GM19372 (cell line): ENCODE data around the gene PKP4.

Source experiments
- ATAC-seq: cut with Tn5 transposase; IDR thresholded peaks from one replicate; pipeline ENCODE4 v1.9.1; 2021; ENCODE audit warnings: mild to moderate bottlenecking, low read depth, moderate library complexity; ENCODE audit not compliant: unreplicated experiment

The PKP4 gene

DNA sequence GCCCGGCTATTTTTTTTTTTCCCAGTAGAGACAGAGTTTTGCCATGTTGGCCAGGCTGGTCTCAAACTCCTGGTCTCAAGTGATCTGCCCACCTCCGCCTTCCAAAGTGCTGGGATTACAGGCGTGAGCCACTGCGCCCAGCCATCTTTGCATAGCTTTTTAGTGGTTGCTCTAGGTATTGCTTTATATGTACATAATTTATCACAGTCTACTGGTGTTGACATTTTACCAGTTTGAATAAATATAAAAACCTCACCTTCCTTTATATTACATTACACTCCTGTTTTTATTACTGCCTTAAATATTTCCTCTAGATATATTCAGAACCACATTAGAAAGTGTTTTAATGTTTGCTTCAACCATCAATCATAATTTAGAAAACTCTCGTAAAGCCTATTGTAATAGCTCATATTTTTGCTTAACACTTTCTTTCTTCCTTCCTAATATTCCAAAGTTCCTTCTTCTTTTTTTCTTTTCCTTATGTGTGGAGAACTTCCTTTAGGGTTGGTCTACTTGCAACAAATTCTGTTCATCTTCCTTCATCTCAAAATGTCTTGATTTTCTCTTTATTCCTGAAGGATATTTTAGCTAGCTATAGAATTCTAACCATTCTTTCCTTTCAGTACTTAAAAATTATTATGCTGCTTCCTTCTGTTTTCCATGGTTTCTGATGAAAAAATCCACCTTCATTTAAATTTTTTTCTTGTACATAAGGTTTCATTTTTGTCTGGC, 256.2 kb downstream of the PKP4 start:
- no peak for ATAC-seq

DNA sequence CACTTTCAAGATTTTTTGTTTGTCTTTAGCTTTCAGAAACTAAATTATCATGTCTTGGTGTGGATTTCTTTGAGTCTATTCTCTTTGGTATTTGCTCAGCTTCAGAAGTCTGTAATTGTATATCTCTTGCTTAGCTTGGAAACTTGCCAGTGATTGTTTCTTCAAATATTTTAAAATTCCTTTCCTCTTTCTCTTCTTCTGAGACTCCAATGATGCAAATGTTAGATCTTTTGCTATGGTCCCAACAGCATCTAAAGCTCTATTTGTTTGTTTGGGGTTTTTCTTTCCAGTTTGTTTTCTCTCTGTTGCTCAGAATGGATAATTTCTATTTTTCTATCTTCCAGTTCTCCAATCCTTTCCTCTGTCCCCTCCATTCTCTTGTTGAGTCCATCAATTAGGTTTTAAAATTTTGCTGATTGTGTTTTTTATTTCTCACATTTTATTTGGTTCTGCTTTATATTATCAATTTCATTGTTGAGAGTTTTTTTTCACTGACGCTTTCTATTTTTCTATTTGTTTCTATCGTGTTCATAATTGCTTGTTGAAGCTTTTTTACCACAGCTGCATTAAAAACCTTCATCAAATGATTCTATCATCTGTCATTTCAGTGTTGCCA, 256.9 kb downstream of the PKP4 start:
- ATAC-seq: no peak

DNA sequence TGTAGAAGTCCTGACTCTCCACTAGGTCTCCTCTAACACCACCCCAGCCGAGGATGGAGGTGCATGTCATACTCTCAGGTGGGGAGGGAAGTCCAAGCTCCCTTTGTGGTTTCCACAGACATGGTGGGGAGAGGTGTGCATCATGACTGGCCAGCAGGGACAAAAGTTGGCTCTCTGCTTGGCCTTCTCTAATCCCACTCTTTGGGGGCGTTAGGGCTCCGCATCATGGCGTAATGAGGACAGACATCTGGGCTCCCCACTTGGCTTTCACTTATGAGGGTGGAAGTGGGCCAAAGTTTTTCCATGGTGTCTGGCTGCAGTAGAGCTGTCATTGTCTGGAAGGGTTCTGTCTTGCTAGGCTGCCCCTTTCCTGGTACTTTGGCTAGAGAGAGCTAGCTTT, 257.7 kb downstream of the PKP4 start:
- no peak for ATAC-seq

DNA sequence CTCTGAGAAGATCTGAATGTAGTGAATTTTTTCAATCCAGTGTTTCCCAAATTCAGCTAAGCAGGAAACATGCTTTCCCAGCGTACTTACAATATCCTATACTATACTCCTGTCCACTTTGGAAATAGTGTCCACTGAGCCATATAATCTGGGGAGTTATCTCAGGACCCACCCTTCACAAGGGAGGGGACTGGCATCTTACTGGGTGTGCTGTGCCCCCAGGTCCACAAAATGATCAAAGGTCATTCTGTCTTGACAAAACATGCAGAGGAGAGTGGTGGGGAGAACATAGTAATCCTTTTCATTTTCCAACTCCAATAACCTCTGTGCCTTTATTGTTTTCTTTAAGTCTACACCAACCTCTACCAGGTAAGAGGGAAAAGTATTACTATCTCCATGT, 258.6 kb downstream of the PKP4 start:
- no peak for ATAC-seq

DNA sequence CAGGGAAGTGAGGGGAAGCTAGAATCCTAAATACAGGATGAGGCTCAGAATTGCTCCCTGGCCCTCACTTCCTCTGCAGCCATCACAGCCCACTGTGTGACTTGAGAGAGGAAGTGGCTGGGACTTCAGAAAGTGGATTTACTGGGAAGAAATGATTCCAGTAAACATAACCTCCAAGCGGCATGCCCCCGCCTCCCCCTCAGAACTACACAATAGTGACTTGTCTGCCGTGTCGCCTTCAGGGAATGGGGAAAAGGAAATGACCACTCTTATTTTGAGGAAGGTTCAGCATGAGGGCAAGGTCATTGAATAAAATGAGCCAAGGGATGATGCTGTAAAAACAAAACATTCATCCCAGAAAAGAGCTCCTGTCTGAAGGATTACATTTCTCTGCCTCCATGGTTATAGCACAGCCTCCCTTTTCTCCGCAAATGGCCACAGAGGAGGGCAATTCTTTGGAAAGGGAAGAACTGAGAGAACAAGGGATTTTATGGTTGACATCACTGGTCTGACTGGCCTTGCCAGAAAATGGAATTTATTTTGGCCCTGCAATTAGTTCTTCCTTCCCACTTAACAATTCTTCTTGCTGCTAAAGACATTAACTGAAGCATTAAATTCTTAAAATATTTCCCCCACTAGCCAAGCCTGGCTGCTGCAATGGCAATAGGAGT, 259.5 kb downstream of the PKP4 start:
- no peak for ATAC-seq

DNA sequence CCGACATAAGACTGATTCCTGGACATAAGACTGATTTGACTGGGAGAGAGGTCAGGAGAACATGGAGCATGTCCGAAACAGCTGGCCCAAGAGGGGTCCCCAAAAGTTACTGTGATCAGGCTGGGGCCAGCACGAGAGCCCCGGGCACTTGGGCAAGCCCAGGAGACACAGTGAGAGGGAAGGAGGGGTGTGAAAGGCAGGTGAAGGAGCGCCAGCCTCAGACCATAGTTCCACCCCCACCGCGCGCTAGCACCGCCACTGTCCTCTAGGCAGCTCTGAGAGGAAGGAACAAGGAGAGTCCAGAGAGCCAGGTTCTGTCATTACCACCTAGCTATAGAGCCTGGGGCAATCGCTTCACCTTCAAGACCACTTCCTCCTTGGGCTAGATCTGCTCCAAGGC, 260.2 kb downstream of the PKP4 start:
- ATAC-seq: no peak

DNA sequence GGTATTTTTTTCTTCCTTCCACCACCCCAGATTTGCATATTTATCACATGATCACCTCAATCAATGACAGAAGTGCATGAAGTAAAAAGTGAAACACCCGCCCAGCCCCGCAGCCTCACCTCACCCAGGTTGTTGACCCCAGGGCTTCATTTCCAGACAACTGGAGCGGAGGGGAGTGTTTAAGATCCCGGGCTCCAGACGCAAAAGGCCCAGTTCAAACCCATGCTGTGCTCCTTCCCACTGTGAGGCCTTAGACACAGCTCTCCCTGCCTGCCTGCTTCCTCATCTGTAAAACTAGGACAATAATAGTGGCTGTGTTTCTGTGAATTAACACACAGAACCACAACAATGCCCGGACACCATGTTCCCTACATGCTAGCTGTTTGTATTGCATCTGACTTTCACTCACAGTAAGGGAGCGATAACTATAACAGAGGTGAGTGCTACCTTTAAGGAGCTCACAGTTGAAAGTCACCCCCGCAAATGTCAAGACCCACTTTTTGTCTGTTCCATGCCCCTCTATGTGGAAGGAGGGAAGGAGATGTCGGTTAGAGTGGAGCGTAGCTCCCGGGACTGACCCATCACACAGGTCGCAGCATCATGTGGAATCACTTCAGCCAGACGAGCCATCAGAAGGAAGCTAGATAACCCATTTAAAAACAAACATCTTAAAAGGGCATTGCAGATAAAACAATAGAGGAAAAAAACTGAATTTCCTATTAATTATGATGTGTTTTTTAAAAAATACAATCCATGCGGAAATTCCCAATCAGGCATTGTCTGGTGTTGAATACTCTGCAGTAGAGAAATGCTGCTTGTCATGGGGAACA, 260.8 kb downstream of the PKP4 start:
- ATAC-seq: no peak

DNA sequence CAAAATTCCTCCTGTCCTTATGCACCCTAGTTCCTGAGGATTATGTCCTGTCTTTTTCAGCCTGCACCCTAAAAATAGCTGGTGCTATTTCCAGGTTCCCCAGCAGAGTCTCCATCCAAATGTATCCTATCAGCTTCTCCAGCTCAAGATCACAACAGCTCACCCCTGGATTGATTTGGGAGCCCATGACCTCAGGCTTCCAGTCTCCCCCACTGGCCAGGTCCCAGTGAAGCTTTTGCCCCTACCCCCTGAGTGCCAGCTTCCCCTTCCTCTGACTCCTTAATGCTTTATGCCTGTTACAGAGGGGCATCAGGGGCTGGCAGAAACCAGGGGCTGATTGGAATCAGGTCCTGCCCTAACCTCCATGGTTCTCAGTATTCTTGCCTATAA, 261.4 kb downstream of the PKP4 start:
- ATAC-seq: no peak

DNA sequence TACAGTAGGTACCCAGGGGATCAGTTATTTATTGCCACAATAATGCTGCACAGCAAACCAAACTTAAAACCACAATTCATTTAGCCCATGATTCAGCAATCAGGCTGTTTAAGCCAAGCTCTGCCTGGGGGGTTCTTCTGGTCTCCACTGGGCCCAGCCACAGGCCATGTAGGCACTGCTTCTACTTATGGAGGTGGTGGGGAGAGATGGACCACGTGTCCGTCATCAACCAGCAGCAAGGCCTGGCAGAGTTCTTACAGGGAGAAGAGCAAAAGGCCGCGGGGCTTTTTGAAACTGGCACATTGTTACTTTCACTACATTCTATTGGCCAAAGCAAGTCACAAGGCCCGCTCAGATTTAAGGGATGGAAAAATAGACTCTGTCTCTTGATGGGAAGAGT, 262.1 kb downstream of the PKP4 start:
- ATAC-seq: no peak

DNA sequence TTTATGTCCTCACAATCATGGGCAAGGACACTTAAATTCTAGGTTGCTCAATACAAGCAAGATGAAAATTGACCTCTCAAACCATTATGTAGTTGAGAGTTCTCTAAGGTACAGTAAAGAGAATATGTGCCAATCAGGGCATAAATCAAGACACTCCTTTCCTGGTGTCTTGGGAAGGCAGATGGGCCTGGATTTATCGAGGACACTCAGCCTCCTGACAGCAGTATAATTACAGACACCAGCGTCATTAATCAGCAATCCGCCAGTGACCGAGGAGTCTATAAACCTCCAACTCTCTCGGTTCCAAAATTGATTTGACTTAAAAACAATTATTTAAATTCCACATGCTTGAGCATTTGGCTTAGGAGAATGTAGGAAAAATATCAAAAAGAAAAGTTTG, 262.7 kb downstream of the PKP4 start:
- no peak for ATAC-seq

DNA sequence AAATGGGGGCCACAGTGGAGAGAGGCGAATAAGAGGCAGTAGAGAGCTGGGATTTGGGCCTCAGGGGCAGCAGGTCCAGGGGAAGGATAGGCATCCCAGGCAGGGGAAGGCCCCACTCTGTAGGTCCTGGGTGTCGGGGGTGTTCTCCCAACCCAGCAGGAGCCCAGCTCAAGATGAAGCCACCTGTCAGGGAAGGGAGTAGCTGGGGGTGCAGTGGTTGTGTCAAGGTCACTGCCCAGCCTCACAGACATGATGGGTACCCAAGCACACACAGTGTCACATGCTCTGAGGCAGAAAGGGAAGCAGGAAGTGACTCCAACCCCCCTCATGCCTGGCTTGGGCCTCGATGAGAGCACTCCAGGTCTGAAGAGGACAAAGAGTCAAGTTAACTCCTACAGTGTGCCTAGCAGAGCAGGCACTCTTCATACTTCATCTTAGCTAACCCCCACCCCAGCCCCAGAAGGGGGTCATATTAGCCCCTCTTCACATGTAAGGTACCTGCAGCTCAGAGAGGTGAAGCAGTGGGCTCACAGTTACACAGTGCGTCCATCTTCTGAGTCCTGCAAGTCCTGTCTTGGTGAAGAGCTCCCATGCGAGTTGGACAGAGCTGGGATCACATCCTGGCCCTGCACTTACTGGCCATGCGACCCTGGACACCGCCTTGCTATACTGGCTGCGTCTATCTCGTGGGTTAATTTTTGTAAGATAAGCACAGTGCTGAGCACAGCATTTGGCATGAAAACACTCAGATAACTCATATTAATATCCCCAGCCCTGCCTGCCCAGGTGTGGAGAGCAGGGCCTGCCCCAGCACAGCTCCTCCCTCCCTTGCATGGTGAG, 265.7 kb downstream of the PKP4 start:
- no peak for ATAC-seq

DNA sequence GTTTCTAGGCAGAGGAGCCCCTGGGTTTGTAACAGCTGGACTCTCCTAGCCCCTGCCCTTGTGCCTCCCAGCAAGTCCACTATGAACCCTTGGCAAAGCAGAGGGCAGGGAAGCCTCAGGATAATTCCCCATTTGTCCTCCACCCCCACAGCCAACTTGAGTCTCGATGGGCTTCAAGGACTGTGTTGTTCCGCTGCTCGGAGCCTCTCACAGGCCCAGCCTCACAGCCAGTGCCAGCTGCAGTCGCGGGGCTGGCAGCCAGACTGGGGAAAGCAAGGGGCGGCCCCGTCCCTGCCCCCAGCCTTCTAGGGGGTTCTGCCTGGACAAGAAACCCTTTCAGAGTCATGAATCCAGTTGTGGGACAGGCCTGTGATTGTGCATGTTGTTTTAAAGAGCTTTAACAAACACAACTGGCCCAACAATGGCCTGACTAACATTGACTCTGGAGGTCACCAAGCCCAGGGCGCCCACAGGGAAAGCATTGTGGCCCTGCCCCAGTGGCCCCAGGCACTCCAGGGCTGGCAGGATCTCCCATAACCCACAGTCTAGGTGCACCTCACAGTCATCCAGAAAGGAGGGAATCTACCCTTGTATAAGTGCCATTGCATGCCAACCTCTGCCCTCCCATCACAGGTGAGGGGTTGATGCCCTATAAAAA, 266.6 kb downstream of the PKP4 start:
- ATAC-seq: no peak

DNA sequence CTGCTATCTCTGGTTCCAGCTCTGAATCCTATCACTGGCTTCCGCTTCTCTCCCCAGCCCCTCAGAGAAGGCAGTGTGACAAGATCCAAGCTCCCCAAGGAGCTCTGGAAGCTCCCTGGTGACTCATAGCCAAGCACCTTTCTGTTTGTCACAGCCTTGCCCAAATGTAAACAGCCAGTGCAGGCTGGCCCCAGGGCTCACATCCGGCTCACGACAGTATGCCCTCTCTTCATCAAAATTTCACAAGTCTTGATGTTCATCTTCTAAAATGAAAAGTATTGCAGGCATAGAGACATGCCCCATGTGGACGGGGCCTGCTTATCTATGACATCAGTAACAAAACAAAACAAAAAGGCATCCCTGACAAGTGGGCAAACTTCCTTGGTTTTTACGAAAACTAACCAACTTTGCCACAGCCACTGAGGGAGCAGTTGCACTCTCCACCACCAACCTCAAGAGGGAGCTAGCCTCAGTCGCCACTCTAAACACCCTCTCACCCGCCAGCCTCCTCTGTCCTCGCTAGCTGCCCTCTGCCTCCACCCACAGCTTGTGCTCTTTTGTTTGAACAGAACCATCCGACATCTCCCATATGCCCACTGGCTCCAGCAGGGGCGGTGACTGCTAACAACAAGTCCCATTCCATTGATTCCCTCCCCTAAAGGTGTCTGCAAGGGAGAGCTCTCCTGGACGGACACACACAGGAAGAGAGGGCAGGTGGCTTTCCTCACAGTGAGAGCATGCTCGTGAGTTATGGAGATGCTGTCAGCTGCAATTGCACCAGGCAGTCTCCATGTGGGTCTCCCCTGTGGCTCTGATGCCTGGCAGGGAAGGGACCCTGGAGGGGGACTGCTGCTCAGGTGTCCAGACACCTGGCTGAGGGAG, 267.4 kb downstream of the PKP4 start:
- ATAC-seq: no peak

DNA sequence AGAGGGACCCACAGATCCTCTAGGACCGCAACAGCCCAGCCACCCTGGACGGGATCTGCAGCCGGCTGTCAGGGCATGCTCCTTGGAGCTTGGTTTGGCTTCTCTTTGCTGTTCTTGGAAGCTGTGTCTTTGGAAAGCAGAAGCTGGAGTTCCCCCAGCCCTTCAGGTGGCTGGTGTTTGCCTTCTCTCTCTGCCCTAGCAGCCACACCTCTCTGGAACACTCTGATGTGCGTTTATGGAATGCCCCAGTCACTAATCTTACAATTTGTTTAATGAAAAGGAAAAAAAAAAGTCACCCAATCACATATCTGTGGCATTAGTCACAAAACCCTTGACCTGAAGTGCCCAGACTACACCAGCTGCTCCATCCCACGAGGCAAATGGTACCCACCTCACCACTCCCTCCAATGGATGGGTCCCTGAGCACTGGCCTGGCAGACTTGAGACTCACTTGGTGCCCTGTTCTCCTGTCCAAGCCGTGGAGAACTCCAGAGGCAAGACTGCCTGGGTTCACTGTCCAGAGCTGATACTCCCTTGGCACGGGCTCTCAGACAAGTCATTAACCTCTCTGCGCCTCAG, 268.1 kb downstream of the PKP4 start:
- ATAC-seq: no peak

DNA sequence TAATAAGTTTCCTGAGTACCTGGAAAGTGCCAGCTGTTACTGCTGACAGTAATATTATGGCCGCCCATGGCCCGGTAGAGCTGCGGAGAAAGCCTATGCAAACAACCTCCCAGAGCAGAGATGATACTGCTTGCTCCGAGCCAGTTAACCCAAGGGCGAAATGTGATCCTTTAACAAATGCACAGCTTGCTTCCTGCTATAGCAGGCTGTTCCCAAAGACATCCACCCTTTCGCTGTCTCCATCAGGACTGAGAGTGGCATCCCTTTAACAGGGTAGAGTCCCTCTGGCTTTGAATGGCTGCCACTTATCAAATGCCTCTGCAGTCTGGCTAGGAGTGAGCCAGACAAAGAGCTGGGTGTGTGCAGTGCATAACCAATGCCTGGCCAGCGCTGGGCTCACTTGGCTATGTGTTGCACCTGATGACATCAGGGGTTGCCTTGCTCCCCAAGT, 268.7 kb downstream of the PKP4 start:
- no peak for ATAC-seq

DNA sequence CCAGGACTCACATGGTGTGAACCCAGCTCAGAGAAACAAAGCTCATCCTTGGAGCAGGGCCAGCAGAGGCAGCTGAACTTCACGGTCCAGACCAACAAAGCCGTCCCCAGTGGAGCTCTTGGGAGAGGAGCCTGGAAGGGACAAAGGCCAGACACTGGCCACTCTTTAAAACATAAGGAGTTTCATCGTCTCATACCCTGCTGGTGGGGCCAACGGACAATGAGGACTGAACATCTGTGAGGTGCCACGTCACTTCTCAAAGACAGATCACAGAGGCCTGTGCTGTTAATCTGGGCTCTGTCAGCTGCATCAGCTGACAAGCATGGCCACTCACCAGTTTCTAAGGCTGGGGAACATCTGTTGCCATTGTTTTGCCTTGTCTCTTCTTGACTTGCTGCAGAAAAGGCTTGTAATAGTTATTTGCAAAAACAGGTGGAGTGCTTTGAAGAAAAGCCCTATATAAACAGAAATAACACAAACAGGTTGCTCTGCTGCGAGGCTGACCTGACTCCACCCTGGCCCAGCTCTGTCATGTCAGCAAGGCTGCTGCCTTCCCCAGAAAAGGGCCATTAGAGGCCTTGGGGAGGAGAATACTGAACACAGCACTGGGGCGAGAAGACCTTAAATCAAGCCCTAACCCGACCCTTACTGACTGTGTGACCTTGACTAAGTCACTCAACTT, 270.3 kb downstream of the PKP4 start:
- ATAC-seq: no peak

DNA sequence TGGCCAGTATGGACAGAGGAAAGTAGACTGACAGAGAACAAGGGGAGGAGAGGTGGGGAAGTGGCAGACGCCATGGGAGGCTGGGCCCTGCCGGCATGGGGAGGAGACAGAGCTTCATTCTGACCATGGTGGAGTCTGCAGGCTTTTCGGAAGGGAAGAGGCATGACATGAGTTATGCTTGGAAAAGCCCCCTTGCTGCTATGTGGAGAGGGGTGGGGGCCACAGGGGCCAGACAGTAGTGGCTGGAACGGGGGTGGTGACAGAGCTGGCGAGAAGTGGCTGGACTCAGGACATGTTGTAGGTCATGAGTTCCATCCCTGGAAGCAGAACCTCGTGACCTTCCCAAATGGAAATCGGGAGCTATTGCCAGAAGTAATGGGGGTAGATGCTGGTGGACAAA, 271.7 kb downstream of the PKP4 start:
- no peak for ATAC-seq

DNA sequence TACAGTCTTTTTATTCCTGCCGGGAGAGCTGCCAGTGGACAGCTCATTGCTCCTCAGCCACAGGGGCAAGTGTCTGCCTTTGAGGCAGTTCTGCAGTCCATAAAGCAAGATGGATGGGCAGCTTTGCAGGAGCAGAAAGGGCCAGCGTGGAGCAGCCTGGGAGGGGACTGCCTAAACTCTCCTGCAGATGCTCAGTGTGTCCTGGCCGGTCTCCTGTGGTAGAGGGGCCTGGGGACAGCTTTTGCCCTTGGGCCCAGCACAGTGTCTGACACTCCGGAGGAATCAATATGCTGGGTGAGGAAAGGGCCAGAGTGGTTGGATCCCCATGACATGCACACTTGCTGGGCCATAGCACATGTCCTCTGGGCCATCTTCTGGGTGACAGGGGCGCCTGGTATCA, 272.7 kb downstream of the PKP4 start:
- ATAC-seq: no peak
